ENCODE measurements around the gene KCNAB1. TPM values are rescaled to one million over a fixed set of nuclear protein-coding genes. Genes with fewer than 3 reads are reported as not detected.

The KCNAB1 gene
- total RNA-seq, 1 donor from 2014 or later = 0.21 TPM

DNA sequence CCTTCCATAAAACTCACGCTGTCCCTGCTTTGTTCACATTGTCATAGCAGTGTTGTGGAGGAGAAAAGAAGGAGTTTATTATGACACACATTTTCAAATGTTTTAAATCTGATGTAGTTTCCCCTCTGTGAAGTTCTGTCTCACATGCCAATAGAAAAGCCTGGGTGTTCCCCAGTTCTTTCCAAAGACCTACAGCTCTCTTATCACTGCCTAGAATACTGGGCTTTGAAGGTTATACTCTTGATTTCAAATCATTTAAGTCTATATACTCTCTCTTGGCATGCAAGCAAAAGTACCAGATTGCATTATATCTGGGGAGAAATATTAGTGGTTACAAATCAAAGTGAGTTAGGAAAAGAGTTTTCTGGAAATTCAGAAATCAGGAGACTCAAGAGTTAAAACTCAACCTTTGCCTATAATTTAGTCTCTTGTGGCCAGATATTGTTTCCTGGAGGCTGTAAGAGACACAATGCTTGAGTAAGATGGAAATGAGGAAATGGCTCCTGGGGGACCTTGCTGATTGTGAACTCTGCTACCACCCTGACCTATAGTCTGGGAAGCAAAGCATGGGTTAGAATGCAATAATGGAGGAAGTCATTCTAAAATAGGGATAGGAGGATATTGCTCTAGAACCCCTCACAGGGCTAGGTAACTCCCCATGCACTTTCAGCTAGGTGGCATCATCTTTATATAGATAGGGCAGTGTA, 182.8 kb downstream of the KCNAB1 start:
- Mint-ChIP-seq H3K4me1 (ENCODE audit: unreplicated experiment) (peaks cover 21% of the 10 kb centered on the region), H3K27ac (ENCODE audit: unreplicated experiment) (no peak overlapping the region), H3K36me3 (ENCODE audit: unreplicated experiment) (no peaks in the 10 kb centered on the region), H3K9me3 (ENCODE audit: unreplicated experiment) (no peaks in the 10 kb centered on the region), H3K4me3 (ENCODE audit: unreplicated experiment) (no peak overlapping the region), H3K27me3 (ENCODE audit: unreplicated experiment) (no peaks in the 10 kb centered on the region)
- DNase-seq (ENCODE audit: extremely low spot score, unreplicated experiment) = no peak
- TF ChIP-seq, protein P1, sequence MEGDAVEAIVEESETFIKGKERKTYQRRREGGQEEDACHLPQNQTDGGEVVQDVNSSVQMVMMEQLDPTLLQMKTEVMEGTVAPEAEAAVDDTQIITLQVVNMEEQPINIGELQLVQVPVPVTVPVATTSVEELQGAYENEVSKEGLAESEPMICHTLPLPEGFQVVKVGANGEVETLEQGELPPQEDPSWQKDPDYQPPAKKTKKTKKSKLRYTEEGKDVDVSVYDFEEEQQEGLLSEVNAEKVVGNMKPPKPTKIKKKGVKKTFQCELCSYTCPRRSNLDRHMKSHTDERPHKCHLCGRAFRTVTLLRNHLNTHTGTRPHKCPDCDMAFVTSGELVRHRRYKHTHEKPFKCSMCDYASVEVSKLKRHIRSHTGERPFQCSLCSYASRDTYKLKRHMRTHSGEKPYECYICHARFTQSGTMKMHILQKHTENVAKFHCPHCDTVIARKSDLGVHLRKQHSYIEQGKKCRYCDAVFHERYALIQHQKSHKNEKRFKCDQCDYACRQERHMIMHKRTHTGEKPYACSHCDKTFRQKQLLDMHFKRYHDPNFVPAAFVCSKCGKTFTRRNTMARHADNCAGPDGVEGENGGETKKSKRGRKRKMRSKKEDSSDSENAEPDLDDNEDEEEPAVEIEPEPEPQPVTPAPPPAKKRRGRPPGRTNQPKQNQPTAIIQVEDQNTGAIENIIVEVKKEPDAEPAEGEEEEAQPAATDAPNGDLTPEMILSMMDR (IDR thresholded peaks at IDR 0.05) = no peak

DNA sequence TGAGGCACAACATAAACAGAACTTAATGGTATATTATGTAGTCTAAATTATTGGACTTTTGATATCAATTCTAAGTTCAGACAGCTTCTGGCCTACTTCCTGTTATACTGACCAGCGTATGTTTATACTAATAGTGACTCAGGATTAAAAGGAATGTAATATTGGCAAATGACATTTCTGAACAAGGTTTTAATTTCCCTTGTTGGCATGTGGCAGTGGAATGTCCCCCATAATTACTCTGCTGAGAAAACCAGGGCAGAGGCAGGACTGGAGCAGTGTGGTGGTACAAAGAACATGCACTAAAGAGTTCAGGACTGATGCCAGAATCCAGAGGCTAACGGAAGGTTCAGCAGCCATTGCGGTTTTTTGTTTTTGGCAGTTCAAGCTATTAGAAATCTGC, 184.0 kb downstream of the KCNAB1 start:
- Mint-ChIP-seq H3K27ac (ENCODE audit: unreplicated experiment) (no peak overlapping the region), H3K36me3 (ENCODE audit: unreplicated experiment) (no peaks in the 10 kb centered on the region), H3K4me1 (ENCODE audit: unreplicated experiment) (peaks cover 21% of the 10 kb centered on the region), H3K9me3 (ENCODE audit: unreplicated experiment) (no peaks in the 10 kb centered on the region), H3K4me3 (ENCODE audit: unreplicated experiment) (no peak overlapping the region), H3K27me3 (ENCODE audit: unreplicated experiment) (no peaks in the 10 kb centered on the region)
- no peak for DNase-seq (ENCODE audit: extremely low spot score, unreplicated experiment)
- TF ChIP-seq, protein P1 (IDR thresholded peaks at IDR 0.05) = no peak

DNA sequence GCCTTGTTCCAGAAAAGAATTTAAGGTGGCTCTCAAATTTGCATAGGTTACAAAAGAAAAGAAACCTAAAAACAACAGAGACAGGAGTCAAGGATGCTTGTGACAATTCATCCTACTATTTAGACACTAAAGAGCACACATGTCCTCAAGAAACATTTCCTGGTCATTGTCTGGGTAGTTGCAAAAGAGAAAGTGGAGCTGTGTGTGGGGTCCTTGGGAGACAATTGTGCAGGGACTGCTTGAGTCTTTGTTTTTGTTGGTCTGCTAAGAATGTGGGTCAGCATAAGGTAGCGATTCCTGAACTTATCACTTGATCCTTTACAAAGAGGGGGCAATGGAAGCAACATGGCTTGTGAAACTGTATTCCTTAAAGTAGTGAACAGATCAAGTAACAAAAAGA, 185.3 kb downstream of the KCNAB1 start:
- Mint-ChIP-seq H3K4me1 (ENCODE audit: unreplicated experiment) (peaks cover 21% of the 10 kb centered on the region), H3K27ac (ENCODE audit: unreplicated experiment) (no peak overlapping the region)

DNA sequence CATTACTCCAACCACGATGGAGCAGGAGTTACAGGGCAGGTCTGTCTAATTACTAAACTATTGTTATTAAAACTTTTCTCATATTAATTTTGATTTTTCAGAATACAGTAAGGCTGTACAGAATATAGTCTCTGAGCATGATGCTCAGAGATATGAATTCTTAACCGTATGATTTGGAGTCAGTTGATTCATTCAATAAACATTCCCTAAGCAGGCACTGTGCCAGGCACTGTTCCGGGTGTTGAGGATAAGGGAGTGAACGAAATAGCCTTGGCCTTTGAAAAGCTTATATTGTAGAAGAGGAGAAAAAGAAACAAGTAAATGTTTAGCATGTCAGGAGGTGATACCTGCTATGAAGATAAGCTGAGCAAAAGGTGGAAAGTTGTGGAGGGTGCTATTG, 187.3 kb downstream of the KCNAB1 start:
- no peaks in the 10 kb centered on the region for H3K36me3 Mint-ChIP-seq (ENCODE audit: unreplicated experiment)
- DNase-seq (ENCODE audit: extremely low spot score, unreplicated experiment) = no peak
- no peak overlapping the region for H3K4me3 Mint-ChIP-seq (ENCODE audit: unreplicated experiment)
- no peak overlapping the region for H3K27ac Mint-ChIP-seq (ENCODE audit: unreplicated experiment)
- no peaks in the 10 kb centered on the region for H3K9me3 Mint-ChIP-seq (ENCODE audit: unreplicated experiment)
- peaks cover 14% of the 10 kb centered on the region for H3K4me1 Mint-ChIP-seq (ENCODE audit: unreplicated experiment)
- TF ChIP-seq, protein P1 (IDR thresholded peaks at IDR 0.05) = no peak
- H3K27me3 Mint-ChIP-seq (ENCODE audit: unreplicated experiment) = no peaks in the 10 kb centered on the region

More for the DNA sequence above, 185.3 kb downstream of the KCNAB1 start:
- H3K4me3 Mint-ChIP-seq (ENCODE audit: unreplicated experiment) = no peak overlapping the region
- H3K27me3 Mint-ChIP-seq (ENCODE audit: unreplicated experiment) = no peaks in the 10 kb centered on the region
- TF ChIP-seq, protein P1 (IDR thresholded peaks at IDR 0.05) = no peak
- no peaks in the 10 kb centered on the region for H3K36me3 Mint-ChIP-seq (ENCODE audit: unreplicated experiment)
- H3K9me3 Mint-ChIP-seq (ENCODE audit: unreplicated experiment) = no peaks in the 10 kb centered on the region
- DNase-seq (ENCODE audit: extremely low spot score, unreplicated experiment) = no peak

DNA sequence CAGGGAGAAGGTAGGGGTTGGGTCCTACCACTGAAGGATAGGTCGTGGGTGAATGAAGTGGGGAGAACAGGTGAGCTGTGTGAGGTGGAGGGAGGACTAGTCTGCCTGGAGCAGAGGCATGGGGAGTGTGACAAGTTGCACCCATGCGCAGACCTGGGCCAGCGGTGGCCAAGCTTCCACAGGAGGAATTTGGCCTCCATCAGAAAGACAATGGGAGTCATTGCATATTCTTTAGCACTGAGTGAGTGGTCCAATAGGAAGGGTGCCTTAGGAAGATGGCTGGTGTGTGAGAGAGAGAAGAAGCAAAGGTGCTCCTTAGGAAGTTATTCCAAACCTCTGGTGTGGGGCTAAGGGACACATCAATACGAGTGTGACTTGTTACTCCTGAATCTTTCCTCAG, 191.1 kb downstream of the KCNAB1 start:
- no peak for DNase-seq (ENCODE audit: extremely low spot score, unreplicated experiment)
- Mint-ChIP-seq H3K4me3 (ENCODE audit: unreplicated experiment) (no peak overlapping the region), H3K27me3 (ENCODE audit: unreplicated experiment) (peaks cover 10% of the 10 kb centered on the region), H3K4me1 (ENCODE audit: unreplicated experiment) (peaks cover 8% of the 10 kb centered on the region), H3K9me3 (ENCODE audit: unreplicated experiment) (no peaks in the 10 kb centered on the region), H3K36me3 (ENCODE audit: unreplicated experiment) (no peaks in the 10 kb centered on the region), H3K27ac (ENCODE audit: unreplicated experiment) (no peak overlapping the region)
- TF ChIP-seq, protein P1 (IDR thresholded peaks at IDR 0.05) = no peak

Measured in osteocyte (in vitro differentiated cells).